ENCODE results near the gene TOX2.

Gene TOX2

DNA sequence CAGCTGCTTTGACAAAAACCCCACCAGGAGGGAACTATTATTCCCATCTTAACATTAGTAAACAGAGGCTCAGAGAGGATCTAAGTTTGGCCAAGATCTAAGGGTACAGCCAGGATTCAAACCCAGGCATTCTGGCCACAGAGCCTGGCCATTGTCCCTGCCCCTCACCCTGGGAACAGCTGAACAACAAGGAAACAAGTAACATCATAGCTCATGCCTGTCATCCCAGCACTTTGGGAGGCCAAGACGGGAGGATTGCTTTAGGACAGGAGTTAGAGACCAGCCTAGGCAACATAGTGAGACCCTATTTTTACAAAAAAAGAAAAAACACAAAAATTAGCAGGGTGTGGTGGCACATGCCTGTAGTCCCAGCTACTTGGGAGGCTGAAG, 27.5 kb downstream of the TOX2 start (continued):
- TF ChIP-seq ZFP41 (tag by site-specific recombination; IDR thresholded peaks at IDR 0.05; ENCODE audit: borderline replicate concordance) (no peak), ZNF426 (tag by site-specific recombination; IDR thresholded peaks at IDR 0.05) (no peak)

DNA sequence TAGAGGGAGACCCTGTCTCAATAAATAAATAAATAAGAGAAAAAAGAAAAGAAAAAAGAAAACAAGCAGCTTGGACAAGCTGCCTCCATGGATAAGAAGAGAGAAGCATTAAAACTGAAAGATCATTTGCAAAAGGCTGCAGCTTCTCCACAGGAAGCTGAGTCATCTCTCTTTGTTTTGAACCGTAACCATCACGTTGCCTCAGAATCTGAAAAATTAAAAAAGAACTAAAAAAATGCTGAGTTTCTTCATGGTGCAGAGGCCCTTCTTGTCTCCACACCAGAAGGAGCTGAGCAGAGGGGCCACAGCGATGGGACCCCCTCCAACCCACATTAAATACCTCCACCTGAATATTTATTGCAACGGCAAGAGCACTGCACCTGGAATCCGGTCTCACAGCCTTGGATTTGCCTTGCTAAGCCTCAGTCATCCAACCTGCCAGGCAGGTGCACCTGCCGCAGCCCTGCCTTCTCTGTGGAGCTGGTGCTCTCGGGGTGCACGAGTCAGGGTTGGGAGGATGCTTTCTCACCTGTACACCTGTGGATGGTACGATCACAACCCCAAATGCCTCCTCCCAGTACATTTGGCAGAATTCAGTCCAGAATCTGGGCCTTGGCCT, 28.1 kb downstream of the TOX2 start:
- peaks cover 4% of the 10 kb centered on the region for H3K4me1 ChIP-seq (ENCODE audit: control insufficient read depth, insufficient read depth, low read length)
- no peak overlapping the region for H3K27ac ChIP-seq (ENCODE audit: extremely low read depth, low read depth, low read length)
- no peaks in the 10 kb centered on the region for H3K36me3 ChIP-seq (ENCODE audit: control insufficient read depth in 2 of 2, insufficient read depth in 1 of 2, low read length in 2 of 2)
- ChIA-PET CTCF (no interaction called here), POLR2A (no interaction called here)
- TF ChIP-seq ZNF394 (tag by site-specific recombination; IDR thresholded peaks at IDR 0.05; ENCODE audit: borderline replicate concordance): peak; percentile 92
- no peak for TF ChIP-seq ZNF529 (tag by site-specific recombination; IDR thresholded peaks at IDR 0.05; ENCODE audit: insufficient replicate concordance)
- H3K9me3 ChIP-seq (ENCODE audit: control insufficient read depth, insufficient read depth, low read depth, low read length): no peaks in the 10 kb centered on the region
- no peak overlapping the region for H3K4me3 ChIP-seq (ENCODE audit: low read depth, low read length)

DNA sequence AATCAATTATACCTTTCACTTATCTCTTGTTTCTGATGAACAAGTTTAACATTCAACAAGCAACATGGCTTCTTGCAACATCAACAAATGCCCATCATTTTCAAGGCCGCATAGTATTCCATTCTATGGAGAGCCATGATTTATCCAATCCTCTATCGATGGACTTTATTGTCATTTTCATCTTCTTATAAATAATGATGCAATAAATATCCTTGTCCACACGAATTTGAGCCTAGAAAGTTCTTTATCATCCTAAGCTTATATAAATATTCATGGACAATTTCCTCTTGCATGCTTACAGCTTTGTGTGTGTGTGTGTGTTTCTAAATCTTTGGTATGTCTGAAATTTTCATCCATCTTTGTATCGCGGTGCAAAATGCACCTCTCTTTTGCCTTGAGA, 29.1 kb downstream of the TOX2 start:
- H3K9me3 ChIP-seq (ENCODE audit: control insufficient read depth, insufficient read depth, low read depth, low read length): no peaks in the 10 kb centered on the region
- H3K4me1 ChIP-seq (ENCODE audit: control insufficient read depth, insufficient read depth, low read length): peaks cover 4% of the 10 kb centered on the region
- TF ChIP-seq ZNF239 (tag by site-specific recombination; IDR thresholded peaks at IDR 0.05) (no peak), KLF9 (tag by site-specific recombination; IDR thresholded peaks at IDR 0.05; ENCODE audit: low read depth) (no peak), ZNF624 (tag by site-specific recombination; IDR thresholded peaks at IDR 0.05) (no peak), ZNF146 (tag by site-specific recombination; IDR thresholded peaks at IDR 0.05) (peak; percentile 74), REPIN1 (tag by site-specific recombination; IDR thresholded peaks at IDR 0.05; ENCODE audit: low read depth) (no peak)
- TF ChIP-seq, protein P1, sequence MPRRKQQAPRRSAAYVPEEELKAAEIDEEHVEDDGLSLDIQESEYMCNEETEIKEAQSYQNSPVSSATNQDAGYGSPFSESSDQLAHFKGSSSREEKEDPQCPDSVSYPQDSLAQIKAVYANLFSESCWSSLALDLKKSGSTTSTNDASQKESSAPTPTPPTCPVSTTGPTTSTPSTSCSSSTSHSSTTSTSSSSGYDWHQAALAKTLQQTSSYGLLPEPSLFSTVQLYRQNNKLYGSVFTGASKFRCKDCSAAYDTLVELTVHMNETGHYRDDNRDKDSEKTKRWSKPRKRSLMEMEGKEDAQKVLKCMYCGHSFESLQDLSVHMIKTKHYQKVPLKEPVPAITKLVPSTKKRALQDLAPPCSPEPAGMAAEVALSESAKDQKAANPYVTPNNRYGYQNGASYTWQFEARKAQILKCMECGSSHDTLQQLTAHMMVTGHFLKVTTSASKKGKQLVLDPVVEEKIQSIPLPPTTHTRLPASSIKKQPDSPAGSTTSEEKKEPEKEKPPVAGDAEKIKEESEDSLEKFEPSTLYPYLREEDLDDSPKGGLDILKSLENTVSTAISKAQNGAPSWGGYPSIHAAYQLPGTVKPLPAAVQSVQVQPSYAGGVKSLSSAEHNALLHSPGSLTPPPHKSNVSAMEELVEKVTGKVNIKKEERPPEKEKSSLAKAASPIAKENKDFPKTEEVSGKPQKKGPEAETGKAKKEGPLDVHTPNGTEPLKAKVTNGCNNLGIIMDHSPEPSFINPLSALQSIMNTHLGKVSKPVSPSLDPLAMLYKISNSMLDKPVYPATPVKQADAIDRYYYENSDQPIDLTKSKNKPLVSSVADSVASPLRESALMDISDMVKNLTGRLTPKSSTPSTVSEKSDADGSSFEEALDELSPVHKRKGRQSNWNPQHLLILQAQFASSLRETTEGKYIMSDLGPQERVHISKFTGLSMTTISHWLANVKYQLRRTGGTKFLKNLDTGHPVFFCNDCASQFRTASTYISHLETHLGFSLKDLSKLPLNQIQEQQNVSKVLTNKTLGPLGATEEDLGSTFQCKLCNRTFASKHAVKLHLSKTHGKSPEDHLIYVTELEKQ (tag by site-specific recombination; IDR thresholded peaks at IDR 0.05; ENCODE audit: borderline replicate concordance): no peak
- H3K4me3 ChIP-seq (ENCODE audit: low read depth, low read length): no peak overlapping the region
- no peak overlapping the region for H3K27ac ChIP-seq (ENCODE audit: extremely low read depth, low read depth, low read length)
- ChIA-PET POLR2A (no interaction called here), CTCF (no interaction called here)
- H3K36me3 ChIP-seq (ENCODE audit: control insufficient read depth in 2 of 2, insufficient read depth in 1 of 2, low read length in 2 of 2): no peaks in the 10 kb centered on the region

DNA sequence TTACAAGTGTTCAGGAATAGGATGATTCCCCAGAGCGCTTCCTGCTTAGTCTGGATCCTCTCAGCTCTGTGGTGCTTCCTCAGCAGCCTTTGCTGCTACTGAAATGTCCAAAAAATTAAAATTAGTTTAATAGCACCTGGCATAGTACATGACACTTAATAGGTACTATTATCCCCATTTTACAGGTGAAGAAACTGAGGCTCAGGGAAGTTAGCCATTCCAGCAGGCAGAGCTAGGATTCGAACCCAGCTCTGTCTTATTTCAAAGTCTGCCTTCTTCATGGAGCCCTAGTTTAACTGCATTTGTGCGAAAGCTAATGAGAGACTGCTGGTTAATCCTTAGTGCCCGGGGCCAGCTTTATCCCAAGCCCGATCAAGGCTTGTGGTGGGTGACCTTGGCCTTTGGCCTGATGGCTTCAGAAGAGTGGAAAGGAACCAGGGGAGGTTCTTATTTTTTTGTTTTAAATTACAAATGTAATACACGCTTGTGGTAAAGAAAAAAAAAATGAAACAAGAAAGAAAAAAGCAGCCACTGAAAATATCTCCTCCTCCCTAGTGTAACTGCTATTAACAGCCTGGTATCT, 30.1 kb downstream of the TOX2 start:
- ChIA-PET CTCF (interaction anchor here (0.6 to 1.2 kb wide), 2 partner anchors 15 to 136 kb away, joined by 3 to 5 read pairs; no protein-coding TSS in a partner anchor), POLR2A (no interaction called here)
- no peaks in the 10 kb centered on the region; the same call in 1 of the 2 replicates for H3K4me1 ChIP-seq (ENCODE audit: control insufficient read depth, insufficient read depth, low read length)
- no peak overlapping the region for H3K27ac ChIP-seq (ENCODE audit: extremely low read depth, low read depth, low read length)
- no peaks in the 10 kb centered on the region for H3K36me3 ChIP-seq (ENCODE audit: control insufficient read depth in 2 of 2, insufficient read depth in 1 of 2, low read length in 2 of 2)
- H3K4me3 ChIP-seq (ENCODE audit: low read depth, low read length): no peak overlapping the region
- H3K9me3 ChIP-seq (ENCODE audit: control insufficient read depth, insufficient read depth, low read depth, low read length): no peaks in the 10 kb centered on the region
- TF ChIP-seq ZNF664 (tag by site-specific recombination; IDR thresholded peaks at IDR 0.05): no peak
- no peak for TF ChIP-seq ZNF341 (tag by site-specific recombination; IDR thresholded peaks at IDR 0.05; ENCODE audit: low read depth)
- TF ChIP-seq ZFHX2 (tag by site-specific recombination; conservative IDR thresholded peaks at IDR 0.05): no peak
- TF ChIP-seq ZNF529 (tag by site-specific recombination; IDR thresholded peaks at IDR 0.05; ENCODE audit: insufficient replicate concordance): no peak
- no peak for TF ChIP-seq ZNF596 (tag by site-specific recombination; IDR thresholded peaks at IDR 0.05)
- TF ChIP-seq ZXDB (tag by site-specific recombination; IDR thresholded peaks at IDR 0.05): no peak
- no peak for TF ChIP-seq ZNF791 (tag by site-specific recombination; IDR thresholded peaks at IDR 0.05)
- TF ChIP-seq ZNF248 (tag by site-specific recombination; IDR thresholded peaks at IDR 0.05): no peak
- no peak for TF ChIP-seq KLF1 (tag by site-specific recombination; IDR thresholded peaks at IDR 0.05)
- TF ChIP-seq YY2 (tag by site-specific recombination; IDR thresholded peaks at IDR 0.05): no peak
- no peak for TF ChIP-seq ZNF654 (tag by site-specific recombination; IDR thresholded peaks at IDR 0.05; ENCODE audit: low read depth)
- no peak for TF ChIP-seq ZFP41 (tag by site-specific recombination; IDR thresholded peaks at IDR 0.05; ENCODE audit: borderline replicate concordance)
- TF ChIP-seq SALL2 (tag by site-specific recombination; IDR thresholded peaks at IDR 0.05; ENCODE audit: borderline replicate concordance): no peak

Measured in HEK293 (cell line).